ENCODE measurements around the gene GAN.

GAN gene

DNA sequence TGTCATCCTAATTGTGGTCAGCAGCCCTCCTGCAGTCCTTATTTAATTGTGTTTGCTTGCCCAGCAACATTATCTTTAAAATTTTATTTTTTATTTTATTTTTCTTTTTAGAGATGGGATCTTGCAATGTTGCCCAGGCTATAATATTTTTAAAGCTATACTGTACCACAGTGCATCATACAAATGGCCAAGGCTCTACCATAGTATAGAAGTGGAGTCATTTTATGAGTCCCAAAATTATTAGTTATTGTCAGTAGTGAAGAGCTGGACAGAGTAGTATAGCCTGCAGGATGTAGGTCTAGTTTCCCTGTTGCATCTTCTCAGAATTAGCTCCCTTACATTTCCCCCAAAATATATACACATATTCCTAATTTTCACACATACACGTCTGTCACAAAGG is 44.1 kb downstream of the GAN start:
- DNase-seq: no peak

DNA sequence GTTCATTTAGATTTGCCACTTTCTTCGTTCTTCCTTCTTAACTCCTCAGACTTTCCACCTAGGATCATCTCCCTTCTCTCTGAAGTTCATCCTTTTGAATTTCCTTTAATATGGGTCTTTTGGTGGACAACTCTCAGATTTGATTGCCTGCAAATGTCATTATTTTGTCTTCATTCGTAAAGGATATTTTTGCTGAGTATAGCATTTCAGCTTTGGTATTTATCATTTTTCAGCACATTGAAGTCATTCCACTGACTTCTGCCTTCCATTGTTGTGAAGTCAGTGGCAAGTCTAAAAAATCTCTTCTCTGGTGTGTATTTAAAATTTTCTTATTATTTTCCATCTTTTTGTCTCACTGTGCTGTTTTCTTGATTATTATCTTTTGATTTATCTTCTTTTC is 45.4 kb downstream of the GAN start:
- no peak for DNase-seq

DNA sequence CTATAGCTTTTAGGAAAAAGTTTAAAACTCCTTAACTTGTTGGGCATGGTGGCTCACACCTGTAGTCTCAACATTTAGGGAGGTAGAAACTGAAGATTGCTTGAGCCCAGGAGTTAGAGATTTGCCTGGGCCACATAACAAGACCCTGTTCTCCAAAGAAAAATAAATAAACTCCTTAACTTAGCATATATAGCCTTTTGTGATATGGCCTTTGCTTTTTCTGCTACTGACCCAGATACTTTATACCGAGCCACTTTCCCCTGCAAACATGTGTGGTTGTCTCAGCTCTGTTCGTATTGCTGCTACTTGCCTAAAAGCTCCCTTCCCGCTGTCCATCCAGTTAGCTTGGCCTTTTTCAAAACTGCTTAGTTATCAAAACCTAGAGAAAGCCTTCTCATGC is 51.0 kb downstream of the GAN start:
- DNase-seq: no peak

DNA sequence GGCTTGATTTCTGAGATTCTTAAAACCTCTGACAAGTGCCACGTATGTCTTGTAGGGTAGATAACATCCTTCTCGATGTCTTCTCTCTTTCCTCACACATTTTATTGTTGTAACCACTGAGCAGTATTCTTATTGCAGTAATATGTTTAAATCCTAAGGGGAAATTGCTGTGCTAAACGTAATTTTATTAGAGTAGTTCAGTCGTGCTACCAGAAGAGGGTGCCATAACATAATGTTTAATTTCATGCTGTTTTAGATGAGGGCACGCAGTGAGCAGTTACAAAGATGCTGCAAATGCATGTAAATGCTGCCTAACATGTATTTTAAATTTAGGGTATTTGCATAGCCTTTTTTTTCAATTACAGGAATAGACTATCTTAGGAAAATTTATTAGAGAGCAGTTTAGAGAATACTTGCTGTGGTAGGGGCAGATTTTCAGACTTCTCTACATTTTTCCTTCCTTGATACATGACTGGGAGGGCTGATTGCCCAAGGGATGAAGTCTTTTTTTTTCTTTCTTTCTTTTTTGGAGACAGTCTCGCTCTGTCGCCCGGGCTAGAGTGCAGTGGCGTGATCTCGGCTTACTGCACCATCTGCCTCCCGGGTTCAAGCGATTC is 51.7 kb downstream of the GAN start:
- DNase-seq: peak; percentile 48

DNA sequence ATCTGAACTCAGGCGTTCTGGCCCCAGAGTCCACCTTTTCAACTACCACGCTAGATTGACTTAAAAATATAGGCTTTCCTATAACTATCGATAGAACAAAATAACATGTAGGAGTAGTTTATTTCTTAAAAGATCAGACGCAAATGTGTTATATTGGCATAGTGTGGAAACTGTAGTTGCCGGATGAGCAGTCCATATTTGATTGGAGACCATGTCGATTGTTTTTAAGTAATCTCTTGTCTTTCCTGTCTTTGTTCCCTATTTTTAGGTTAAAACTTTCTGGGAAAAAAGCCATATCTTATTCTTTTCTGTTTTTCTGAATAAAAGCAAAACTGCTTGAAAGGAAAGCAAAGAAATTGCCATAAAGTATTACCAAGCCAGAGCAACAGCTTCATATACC is 53.1 kb downstream of the GAN start:
- DNase-seq: no peak

- no peak for DNase-seq
These were observed 55.2 kb downstream of the GAN start for GRCh38 chr16:81369888-81370504.

DNA sequence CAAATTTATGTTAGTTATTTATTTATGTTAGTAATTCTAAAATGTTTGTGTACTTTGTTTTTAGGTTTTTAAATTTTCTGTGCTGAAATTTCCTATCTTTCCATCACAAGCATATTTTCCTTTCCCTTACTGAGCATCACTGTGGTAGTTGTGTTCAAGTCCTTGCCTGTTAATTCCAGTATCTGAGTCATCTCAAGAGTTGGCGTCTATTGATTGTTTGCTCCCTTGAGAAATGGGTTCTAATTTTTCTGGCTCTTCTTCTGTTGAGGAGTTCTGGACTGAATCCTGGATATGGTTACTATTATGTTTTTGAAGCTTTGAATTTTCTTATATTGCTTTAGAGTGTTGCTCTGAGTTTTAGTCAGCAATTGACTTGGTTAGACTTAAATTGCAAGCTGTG is 56.3 kb downstream of the GAN start:
- DNase-seq: no peak

GRCh38 chr16:81374550-81374949 is 59.8 kb downstream of the GAN start:
- peak; percentile 5 for DNase-seq

GRCh38 chr16:81376880-81377279 is 62.1 kb downstream of the GAN start:
- no peak for DNase-seq

DNA sequence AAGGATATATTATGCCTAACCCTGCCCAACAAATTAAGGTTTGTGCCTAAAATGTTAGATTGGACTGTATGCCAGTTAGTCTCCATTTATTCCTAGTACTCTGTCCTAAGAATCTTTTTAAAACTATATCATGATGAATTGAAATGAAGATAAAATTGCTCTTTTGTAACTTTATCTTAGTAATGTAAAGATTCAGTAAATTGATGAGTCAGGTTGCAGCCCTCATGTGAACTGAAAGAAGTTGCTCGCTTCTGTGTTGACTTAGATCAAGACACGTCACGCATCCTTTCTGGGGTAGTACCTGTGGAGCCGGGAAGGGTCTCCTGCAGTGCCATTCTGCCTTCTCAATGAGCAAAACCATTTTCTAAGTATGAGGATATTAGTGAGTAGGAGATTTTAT is 63.3 kb downstream of the GAN start:
- DNase-seq: no peak

GRCh38 chr16:81380932-81381331 is 66.2 kb downstream of the GAN start:
- DNase-seq: no peak

DNA sequence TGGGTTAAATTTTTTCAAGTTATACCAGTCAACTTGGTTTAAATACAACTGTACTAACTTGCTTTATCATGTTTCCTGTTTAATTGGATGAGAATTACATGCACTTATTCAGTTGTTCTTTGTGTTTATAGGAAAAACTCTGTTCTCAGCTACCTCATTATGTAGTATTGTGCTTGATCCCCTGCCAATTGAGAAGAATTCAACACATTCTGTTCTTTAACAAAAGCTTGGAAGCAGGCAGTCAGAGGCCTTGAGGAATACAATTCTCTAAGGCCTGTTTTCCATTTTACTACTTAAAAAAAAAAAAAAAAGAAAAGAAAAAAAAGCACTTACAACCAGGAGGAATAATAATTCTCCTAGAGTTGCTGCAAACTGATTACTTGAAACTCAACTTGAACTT is 69.2 kb downstream of the GAN start:
- no peak for DNase-seq

GRCh38 chr16:81385031-81385756 is 70.4 kb downstream of the GAN start:
- DNase-seq: no peak

- no peak for DNase-seq
These were observed 73.6 kb downstream of the GAN start for GRCh38 chr16:81388357-81388756.

- no peak for DNase-seq
These were observed 76.1 kb downstream of the GAN start for GRCh38 chr16:81390840-81391239.

GRCh38 chr16:81392011-81392410 is 77.2 kb downstream of the GAN start:
- DNase-seq: no peak

DNA sequence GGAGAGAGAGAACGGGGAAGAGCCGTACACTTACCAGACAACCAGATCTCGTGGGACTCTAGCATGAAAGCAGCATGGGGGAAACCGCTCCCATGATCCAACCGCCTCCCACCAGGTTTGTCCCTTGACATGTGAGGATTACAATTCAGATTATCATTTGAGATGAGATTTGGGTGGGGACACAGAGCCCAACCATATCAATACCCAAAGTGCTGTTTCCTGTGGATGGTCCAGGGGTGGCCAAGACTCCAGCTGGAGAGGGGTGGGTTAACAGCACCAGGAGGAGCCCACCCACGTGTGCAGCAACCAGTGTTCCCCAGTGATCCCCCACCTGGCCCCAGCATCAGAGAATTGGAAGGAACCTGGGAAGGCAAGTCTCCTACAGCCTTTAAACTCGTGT is 79.7 kb downstream of the GAN start:
- no peak for DNase-seq

DNA sequence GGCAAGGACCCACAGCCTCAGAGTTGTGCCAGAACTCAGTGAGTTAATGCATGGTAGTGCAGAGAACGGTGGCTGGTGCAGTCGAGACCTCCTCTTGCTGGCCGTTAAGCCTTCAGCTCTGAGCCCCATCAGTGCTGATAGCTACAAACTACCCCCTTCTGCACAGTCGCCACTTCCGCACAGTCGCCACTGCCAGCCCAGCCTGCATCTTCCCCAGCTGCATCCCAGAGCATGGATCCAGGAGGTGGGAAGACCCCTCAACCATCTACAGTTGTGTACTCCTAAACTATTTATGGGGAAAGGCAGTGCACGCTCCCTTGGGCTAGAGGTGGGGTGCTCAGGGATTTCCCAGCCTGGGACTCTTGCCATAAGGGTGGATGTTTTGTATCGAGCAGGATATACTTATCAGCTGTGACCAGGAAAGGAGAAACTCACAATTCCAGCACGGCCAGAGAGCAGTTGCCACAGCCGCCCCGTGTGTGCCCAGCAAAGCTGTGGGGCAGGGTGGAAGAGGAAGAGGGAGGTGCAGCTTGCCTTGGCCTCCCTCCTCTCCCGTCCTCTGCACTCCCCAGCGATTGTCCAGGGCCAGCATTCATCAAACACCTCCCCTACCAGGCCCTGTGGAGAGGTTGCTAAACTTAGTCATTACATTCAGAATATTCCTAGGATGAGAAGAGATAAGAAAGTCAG is 80.3 kb downstream of the GAN start:
- DNase-seq: no peak

- DNase-seq: no peak
These were observed 82.5 kb downstream of the GAN start for GRCh38 chr16:81397058-81397878.

- no peak for DNase-seq
These were observed 83.2 kb downstream of the GAN start for GRCh38 chr16:81397879-81398520.

DNA sequence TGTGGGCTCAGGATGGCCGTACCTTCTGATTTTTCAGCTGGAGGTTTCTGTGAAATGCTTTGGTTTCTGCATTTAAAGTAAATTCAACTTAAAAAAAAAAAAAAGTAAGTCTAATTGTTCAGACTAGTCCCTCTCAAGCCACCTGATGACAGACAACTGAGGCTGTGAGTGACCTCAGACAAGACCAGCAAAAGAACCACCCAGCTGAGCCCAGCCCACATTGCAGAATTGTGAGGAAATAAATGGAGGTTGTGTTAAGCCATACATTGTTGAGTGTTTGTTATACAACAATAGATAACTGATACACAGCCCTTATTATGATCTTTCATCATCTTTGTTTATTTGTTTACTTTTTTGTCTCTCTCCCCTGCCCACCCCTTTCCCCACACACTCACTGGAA is 85.1 kb downstream of the GAN start:
- no peak for DNase-seq
